DMS114 treated with DMSO at 0.1 percent for 48 hours (cell line): ENCODE data around the gene KCTD10.

Source experiments
- DNase-seq: peaks from one replicate; lab custom pipeline; 2025; ENCODE audit not compliant: unreplicated experiment; lab: John Stamatoyannopoulos, UW

Gene KCTD10

GRCh38 chr12:109494348-109494881 lies 17.3 kb upstream of the KCTD10 start:
- no peak for DNase-seq

DNA sequence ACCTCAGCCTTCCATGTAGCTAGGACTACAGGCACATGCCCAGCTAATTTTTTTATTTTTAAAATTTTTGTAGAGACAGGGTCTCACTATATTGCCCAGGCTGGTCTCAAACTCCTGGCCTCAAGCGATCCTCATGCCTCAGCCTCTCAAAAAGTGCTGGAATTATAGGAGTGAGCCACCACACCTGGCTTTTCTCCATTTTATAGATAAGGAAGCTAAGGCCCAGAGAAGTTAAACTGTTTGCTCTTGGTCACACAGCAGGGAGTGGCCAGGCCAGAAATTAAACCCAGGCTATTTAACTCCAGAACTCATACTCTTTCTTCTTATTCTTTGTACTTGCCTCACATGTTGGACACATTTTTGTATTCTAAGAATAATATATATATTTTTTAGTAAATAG lies 16.8 kb upstream of the KCTD10 start:
- no peak for DNase-seq

DNA sequence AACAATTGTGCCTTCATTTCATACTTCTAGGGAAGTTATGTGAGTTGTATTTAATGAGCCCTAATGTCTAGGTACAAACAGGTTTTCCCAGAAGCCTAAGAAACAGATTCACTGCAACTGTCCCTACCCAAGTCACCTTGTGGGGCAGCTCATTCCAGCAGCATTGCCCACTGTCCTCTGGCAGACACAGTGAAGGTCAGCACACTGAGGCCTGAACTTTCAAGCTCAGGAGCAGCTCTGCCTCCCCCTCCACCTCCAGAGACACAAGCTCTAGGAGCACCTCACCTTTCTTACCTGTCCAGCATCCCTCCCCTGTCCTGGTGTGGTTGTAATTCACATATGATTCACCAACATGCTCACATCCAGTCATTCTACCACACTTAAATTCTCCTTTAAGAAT lies 16.0 kb upstream of the KCTD10 start:
- no peak for DNase-seq

DNA sequence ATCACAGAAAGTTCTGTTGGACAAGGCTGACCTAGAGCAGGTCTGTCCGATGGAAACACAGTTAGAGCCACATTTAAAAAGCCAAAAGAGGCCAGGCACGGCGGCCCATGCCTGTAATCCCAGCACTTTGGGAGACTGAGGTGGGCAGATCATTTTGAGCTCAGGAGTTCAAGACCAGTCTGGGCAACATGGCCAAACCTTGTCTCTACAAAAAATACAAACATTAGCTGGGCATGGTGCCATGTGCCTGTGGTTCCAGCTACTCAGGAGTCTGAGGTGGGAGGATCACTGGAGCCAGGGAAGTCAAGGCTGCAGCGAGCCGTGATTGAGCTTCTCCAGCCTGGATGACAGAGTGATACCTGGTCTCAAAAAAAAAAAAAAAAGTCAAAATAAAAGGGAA lies 15.3 kb upstream of the KCTD10 start:
- no peak for DNase-seq

- DNase-seq: no peak
Observed at GRCh38 chr12:109491671-109492070, 14.6 kb upstream of the KCTD10 start.

DNA sequence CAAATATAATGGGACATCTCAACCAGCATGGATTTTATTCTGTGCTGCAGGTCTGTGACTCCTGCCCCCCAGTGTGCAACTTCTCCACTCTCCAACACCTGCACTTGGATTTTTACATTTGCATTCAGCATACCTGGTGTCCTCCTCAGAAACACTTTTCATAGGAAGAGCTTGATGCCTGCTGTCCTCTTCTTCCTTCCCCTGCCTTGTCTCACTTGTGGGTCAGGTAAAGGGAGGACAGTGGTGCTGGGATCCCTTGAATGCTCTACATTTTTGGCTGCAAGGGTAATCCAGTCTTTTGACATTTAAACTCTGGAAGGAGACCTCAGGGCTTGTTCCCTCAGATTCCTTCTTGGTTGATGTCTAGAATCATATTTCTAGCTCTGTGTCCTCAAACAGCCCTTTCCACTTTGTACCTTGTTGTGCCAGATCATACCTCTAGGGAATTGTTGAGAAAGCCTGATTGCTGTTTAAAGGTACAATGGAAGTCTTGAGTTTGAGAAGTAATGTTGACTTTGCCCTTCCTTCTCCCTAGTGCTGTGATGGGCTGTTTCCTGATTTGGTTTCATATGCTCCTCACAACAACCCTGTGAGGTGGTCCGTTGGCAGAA lies 13.0 kb upstream of the KCTD10 start:
- DNase-seq: no peak

GRCh38 chr12:109489016-109489954 lies 12.2 kb upstream of the KCTD10 start:
- no peak for DNase-seq

DNA sequence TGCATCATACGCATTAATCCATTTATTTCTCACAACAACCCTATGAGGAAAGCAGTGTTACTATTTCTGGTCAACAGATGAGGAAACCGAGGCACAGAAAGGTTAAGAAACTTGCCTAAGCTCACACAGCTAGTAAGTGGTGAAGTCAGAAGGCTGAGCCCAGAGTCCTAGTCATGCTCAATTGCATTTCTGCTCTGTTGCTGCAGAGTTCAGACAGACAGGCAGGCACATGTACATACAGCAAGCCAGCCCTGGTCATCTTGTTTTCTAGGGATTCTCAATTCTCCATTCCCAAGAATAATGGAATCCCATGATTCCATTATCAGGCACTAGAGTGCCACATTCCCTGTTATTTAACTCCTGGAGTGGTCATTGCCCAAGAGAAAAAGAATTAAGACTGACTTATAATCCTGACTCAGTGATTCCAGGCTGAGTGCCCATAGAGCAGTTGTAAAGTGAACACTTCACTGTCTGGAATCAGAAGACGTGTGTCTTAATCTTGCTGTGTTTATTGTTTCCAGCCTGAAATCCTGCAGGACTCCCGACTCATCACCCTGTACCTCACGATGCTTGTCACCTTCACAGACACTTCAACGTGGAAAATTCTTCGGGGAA lies 11.1 kb upstream of the KCTD10 start:
- DNase-seq: no peak

- DNase-seq: no peak
Observed at GRCh38 chr12:109487181-109488050, 10.3 kb upstream of the KCTD10 start.

- no peak for DNase-seq
Observed at GRCh38 chr12:109485201-109485600, 8.1 kb upstream of the KCTD10 start.

GRCh38 chr12:109483346-109483745 lies 6.2 kb upstream of the KCTD10 start:
- DNase-seq: no peak

DNA sequence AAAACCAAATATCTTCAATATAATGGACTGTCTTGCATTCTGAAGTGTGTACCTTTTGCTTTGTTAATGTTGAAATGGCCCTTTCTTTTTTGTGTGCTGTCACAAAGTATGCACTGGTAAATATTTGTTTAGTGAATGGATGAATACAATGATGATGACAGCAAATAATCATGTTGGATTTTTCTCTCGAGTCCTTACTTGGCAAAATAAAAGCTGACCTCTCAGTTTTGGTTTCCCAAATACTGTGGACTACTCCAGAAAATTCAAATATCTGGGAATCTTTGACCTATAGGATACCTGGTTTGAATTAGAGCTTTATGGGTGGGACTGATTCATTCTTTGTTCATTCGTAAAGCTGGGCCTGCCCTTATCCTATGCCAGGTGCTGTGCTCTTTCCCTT lies 5.8 kb upstream of the KCTD10 start:
- DNase-seq: no peak

GRCh38 chr12:109482491-109482890 lies 5.4 kb upstream of the KCTD10 start:
- no peak for DNase-seq

- no peak for DNase-seq
Observed at GRCh38 chr12:109481863-109482262, 4.8 kb upstream of the KCTD10 start.

DNA sequence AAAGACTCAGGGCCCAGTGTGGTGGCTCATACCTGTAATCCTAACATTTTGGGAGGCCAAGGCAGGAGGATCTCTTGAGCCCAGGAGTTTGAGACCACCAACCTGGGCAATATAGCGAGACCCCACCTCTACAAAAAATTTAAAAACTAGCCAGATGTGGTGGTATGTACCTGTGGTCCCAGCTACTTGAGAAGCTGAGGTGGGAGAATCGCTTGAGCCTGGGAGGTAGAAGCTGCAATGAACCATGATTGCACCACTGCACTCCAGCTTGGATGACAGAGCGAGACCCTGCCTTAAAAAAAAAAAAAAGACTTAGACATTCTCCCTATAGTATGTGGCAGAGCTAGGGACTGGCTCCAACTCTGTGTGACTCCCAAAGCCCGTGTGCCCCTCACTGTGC lies 3.3 kb upstream of the KCTD10 start:
- no peak for DNase-seq

DNA sequence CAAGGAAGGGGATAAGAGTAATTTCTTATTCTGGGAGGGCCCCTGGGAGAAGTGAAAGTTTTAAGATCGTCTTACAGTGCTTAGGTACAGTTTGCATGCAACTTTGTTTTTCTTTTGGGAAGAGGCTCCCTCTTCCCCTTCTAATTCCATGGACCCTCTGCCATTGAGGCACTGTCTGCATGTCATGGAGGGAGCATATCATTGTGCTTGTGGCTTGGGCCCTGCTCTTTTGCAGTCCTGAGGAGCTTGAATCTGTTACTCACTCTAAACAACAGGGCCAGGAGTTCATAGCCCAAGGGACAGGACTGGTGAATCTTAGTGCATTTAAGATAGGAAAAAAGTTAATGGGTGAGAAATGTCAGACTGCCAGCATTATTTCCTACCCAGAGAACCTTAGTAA lies 2.7 kb upstream of the KCTD10 start:
- no peak for DNase-seq

GRCh38 chr12:109477963-109478315 lies 839 bp upstream of the KCTD10 start:
- no peak for DNase-seq

DNA sequence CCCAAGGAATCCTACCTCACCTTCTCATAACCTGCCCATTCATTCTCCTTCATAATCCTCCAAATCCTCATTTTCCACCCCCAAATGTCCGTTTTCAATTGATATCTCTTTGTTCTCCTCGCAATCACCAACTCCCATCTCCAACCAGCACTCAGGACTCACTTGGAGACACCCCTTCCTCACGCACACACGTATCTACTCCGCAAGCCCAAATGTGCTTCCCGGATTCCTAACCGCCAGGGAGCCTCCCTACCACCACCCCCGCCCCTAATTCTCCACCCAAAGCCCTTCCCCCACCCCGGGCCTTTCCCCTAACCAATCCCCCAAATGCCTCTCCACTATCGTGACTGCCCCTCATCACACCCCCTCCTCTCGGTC lies 304 bp downstream of the KCTD10 start:
- no peak for DNase-seq

GRCh38 chr12:109475993-109476806 lies 900 bp downstream of the KCTD10 start:
- DNase-seq: no peak

DNA sequence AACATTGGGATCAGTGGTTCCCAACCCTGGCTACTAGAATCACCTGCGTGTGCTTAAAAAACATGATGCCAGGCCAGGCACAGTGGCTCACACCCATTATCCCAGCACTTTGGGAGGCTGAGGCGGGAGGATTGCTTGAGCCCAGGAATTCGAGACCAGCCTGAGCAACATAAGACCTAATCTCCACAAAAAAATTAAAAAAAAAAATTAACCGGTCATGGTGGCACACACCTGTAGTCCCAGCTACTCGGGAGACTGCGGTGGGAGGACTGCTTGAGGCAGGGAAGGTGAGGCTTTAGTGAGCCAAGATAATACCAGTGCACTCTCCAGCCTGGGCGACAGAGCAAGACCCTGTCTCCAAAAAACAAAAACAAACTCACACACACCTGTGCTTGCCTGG lies 2.0 kb downstream of the KCTD10 start:
- no peak for DNase-seq
